COR-L47 (cell line): Measurements from ENCODE around the gene FCHO1.

ENCODE experiments used
- DNase-seq: peaks from one replicate; lab custom pipeline; 2025; lab: John Stamatoyannopoulos, UW

The FCHO1 gene

GRCh38 chr19:17735410-17735809, 15.9 kb upstream of the FCHO1 start:
- DNase-seq, result no peak

GRCh38 chr19:17737690-17738153, 13.6 kb upstream of the FCHO1 start:
- DNase-seq, result no peak

- DNase-seq, result no peak
These were observed 12.0 kb upstream of the FCHO1 start for GRCh38 chr19:17739121-17739875.

- no peak for DNase-seq
These were observed 9.8 kb upstream of the FCHO1 start for GRCh38 chr19:17741456-17741855.

- DNase-seq, result no peak
These were observed 7.2 kb upstream of the FCHO1 start for GRCh38 chr19:17743874-17744580.

GRCh38 chr19:17747205-17748098, 3.8 kb upstream of the FCHO1 start:
- DNase-seq, result peak; percentile 94

- no peak for DNase-seq
These were observed 2.2 kb upstream of the FCHO1 start for GRCh38 chr19:17748884-17749638.

- no peak for DNase-seq
These were observed 1.4 kb upstream of the FCHO1 start for GRCh38 chr19:17749912-17750317.

- no peak for DNase-seq
These were observed 616 bp downstream of the FCHO1 start for GRCh38 chr19:17751912-17752273.

GRCh38 chr19:17752865-17753639, 1.8 kb downstream of the FCHO1 start:
- no peak for DNase-seq

GRCh38 chr19:17753976-17754375, 2.7 kb downstream of the FCHO1 start:
- DNase-seq, result no peak

- no peak for DNase-seq
These were observed 3.6 kb downstream of the FCHO1 start for GRCh38 chr19:17754634-17755442.

GRCh38 chr19:17755443-17755890, 4.2 kb downstream of the FCHO1 start:
- DNase-seq, result no peak

- peak; percentile 65 for DNase-seq
These were observed 4.8 kb downstream of the FCHO1 start for GRCh38 chr19:17755977-17756670.

- peak; percentile 21 for DNase-seq
These were observed 5.8 kb downstream of the FCHO1 start for GRCh38 chr19:17757125-17757524.

- no peak for DNase-seq
These were observed 7.2 kb downstream of the FCHO1 start for GRCh38 chr19:17758515-17758914.

GRCh38 chr19:17761148-17761547, 9.9 kb downstream of the FCHO1 start:
- DNase-seq, result no peak

- no peak for DNase-seq
These were observed 11.4 kb downstream of the FCHO1 start for GRCh38 chr19:17762505-17763229.

GRCh38 chr19:17764348-17764747, 13.1 kb downstream of the FCHO1 start:
- no peak for DNase-seq
